SW 1271 (cell line): ENCODE measurements around the gene AFF3.

Source experiments
- DNase-seq, 2 experiments: peaks; one replicate each; lab custom pipeline; 2025; lab: John Stamatoyannopoulos, UW

The AFF3 gene

DNA sequence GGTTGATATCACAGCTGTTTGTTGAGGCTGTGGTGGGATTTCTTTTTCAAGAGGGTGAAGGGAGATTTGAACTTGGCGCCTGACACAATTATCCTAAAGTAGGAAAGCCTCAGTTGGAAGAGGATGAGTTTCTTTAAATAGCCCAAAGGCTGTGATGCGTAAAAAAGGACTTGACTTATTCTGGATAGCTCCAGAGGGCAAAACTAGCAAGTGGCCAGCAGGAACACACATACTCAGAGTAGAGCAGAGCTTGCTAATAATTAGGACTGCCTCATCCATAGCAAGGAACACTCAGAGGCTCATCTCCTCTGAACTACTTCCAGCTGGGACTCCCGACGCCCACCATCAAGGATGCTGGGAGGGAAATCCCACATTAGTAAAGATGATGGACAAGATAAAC is 74.0 kb downstream of the AFF3 start:
- no peak for DNase-seq

DNA sequence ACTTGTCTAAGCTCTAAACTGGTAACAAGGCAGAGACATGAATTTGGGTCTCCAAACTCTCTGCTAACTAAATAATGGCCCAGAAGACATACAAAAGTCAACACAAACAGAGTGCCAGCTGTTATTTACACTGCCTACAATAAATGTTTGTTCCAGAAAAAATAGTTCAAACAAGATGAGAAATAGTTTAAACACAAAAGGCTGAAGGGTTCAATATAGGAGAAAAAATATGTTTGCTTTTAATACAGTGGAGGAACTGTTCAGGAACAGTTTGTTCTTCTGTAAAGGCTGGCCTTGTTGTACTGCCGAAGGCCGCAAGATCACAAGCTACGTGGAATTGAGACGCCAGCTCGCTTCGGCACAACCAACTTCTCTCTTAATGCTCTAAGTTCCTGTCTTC is 74.6 kb downstream of the AFF3 start:
- DNase-seq, result no peak

DNA sequence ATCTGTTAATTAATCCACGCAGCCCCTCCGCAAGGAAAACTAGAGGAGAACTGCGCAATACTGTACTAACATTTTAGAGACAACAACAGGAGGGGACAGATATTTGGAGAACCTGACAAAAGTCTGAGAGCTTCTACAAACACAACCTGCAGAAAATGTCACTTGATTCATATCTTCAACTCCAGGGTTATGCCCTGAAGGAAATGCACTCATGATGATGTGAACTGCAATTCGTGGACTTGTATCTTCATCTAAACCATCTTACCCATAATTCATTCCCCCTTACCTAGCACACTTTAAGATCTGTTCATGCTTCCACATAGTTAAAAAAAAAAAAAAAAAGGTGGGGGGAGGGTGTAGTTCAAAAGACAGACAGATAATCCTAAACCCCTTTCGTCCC is 75.5 kb downstream of the AFF3 start:
- DNase-seq, result no peak

DNA sequence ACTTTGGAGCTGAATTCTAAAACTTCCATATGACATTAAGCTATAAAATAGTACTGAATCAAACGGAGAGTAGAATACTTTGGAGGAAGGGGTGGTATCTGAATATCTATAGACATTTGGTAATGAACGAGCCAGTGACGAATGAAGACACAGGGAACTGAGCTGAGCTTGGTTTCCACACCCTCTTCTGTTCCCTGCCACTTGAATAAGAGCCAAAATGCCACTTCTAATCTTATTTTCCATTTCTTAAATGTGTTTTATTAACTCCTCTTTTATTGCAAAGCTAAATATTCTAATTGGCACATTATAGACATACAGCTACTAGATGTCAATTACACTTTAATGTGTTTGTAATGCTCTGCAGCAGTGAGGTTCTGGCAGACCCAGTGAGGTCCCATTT is 76.1 kb downstream of the AFF3 start:
- no peak for DNase-seq

DNA sequence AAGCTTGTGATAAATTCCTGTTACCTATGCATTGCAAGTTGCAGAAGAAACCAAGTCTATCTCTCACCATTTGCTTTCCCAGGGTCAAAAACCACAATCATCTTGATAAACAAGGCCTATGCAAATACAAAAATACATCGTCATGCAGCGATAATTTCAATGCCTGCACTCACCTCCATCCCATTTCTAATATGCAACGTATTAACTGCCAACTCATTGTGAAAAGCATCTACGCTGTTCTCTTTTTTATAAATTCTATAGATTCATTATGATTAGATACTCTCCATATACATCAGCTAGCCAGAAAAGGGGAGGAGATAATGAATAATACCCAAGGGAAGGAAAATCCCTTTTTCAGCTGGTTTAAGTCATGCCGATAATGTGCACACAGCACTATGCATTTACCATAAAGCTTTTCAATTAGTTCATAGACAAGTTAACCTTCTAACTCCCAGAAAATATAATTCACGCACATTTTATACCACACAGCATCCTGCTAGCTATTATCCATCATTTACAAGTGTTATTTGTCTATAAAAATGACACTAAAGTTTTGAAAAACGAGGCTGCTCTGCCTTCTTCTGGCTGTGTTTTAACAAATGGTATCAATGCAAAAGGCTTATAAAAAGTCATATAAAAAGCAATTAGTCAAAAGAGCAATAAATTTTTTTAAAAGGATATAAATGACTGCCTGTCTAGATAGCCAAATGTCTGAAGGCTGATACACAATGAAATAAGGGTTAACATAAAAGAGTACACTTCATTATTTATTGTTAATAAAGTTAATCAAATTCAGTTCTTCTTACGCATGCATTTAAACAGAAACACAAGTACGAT is 77.6 kb downstream of the AFF3 start:
- DNase-seq, result no peak

DNA sequence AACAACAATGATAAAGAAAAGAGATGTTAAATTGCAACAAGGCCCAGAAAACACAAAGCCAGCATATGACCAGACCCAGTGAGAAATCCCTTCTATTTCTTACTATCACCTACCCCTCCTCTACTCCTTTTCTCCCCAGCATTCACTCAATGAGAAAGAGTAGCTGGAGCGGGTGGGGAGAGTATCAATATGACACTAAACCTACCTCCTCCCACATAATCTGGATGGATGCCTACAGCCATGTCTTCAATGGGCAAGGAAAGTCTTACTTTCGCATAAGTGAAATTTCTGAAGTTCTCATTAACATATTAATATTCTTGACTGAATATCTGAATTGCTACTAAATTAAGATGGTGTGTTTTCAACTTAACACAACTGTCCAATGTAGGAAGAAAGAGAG is 78.2 kb downstream of the AFF3 start:
- DNase-seq, result no peak

DNA sequence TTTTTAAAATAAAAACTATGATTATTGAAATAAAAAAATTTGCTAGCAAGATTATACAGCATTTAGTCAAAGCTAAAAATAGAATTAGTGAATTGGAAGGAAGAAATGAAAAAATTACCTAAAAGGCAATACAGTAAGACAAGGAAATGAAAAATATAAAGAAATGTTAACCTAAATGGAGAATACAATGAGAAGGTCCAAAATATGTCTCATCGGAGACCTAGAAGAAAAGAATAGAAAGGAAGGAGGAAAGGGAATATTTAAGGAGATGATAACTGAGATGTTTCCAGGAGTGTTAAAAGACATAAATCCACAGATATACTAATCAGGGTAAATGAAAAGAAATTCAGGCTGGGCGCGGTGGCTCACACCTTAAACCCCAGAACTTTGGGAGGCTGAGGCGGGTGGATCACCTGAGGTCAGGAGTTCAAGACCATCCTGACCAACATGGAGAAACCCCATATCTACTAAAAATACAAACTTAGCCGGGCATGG is 78.9 kb downstream of the AFF3 start:
- no peak for DNase-seq

DNA sequence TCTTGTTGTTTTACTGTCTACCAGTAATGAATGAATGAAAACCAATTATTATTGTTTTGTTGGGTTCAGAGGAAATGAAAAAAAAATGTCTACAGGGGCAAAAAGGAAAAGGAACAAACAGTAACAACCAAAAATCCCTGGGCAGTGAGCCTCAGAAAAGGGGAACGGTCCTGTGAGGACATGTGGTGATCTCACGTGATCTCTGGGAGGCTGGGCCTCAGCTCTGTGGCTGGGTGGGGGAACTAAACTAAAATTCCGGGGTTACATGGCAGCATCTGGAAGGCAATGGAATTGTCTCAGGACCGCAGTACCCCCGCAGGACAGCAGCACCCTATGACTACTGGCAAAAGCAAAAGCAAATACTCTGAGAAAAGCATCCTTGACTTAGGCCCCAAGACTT is 80.1 kb downstream of the AFF3 start:
- DNase-seq, result no peak

DNA sequence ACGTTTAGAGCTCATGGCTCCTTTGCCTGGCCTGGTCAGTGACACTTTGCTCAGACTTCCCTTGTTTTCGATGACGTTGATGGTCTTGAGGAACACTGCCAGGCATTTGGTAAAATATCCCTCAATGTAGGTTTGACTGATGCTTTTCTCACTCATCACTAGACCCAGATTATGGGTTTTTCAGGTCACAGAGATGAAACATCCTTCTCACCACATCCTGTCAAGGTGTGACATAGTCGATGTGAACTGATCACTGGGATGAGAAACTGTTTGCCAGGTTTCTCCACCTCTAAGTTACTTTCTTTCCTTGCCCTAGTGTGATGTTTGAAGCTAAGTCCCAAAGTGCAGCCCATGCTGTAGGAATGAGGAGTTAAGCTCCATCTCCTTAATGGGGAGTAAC is 81.5 kb downstream of the AFF3 start:
- no peak for DNase-seq

DNA sequence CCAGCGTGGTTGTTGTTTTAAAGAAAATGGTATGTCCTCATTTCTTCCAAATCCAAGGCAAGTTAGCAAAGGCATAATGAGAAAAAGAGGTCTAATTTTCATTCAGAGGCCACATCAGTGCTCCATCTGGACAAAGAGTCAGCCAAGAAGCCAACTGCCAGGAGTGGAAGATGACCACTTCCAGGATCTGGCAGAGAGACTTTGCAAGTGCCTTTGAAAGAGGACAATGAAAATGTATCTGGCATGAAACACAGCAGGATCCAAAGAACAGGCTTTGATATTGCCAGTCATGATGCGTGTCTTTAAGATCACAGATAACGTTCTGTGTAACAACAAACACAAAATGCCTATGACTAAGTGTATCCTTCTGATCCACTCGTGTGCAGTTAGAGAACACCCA is 82.8 kb downstream of the AFF3 start:
- no peak for DNase-seq

DNA sequence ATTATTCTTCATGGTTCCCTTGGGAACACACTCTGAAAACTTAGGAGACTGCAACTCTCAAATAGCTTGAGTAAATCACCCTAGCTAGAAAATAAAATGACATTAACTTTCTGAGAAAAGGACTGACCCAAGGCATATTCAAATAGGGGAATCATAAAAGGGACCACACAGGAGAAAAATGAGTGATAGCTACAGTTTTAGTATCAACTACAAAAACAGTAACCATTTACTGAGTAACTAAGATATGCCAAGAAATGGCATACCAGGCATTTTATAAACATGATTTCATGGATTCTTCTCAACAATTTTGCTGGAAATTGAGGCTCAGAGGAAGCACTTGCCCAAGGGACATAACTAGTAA is 84.5 kb downstream of the AFF3 start:
- DNase-seq, result no peak

DNA sequence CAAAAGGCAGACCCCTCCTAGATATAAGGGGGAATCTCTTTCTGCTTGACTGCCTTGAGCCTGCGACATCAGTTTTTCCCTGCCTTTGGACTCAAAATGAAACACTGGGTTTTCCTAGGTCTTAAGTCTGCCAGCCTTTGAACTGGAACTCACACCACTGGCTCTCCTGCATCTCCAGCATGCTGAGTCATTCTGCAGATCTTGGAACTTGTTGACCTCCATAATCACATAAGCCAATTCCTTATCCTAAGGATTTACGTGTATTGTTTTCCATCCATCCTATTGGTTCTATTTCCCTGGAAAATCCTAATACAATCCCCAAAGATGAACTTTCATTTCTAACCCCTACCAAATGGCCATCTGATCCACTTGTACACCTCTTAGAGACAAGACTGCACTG is 88.0 kb downstream of the AFF3 start:
- no peak for DNase-seq

DNA sequence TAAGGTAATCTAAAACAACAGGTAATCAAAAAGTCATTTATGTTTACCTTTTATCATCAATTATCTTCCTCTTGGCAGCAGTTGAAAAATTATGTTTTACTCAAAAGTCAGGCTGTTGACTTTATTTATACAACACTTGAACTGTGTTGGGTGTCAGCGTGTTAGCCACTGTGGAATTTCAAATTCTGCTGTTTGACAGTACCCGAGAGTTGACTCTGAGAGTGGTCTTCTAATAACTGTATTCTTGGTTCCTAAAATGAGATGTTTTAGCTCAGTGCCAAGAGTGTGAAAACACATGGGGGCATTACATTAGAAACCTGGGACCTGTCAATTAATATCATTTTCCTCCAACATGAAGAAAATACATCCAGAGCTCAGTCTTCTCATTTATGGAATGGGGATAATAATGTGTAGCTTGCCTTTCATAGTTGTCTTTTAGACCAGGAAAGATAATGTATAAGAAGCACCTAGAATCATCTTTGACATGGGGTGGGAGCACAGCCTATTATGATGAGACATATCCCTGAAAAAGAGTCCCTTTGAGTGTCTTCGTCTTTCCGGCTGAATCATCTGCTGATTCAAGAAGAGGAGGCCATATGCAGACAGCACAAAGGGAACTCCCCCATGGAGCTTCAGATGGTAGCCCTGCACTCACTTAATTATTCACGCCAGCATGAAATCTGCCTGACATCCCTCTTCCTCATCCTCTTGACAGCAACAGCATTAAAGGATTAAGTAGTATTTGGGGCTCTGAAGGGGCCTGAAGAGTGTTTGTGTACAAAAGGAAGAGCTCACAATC is 89.1 kb downstream of the AFF3 start:
- no peak for DNase-seq

DNA sequence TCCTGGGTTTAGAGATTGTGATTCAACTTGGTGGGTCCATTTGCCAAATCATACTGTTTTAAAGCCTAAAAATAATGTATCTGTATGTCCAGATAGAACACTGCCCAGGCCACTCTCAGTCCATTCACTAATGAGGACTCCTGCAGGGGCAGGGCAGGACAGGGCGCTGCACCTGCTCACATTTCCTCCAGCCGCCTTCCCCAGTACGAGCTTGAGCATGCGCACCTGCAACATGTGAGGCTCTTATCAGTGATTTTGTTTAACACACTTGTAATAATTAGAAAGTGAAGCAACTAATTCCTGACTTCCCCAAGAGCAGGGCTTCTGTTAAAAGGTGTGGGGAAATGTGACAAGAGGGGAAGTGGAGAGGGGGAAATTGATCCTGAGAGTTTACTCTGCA is 89.7 kb downstream of the AFF3 start:
- DNase-seq, result no peak

DNA sequence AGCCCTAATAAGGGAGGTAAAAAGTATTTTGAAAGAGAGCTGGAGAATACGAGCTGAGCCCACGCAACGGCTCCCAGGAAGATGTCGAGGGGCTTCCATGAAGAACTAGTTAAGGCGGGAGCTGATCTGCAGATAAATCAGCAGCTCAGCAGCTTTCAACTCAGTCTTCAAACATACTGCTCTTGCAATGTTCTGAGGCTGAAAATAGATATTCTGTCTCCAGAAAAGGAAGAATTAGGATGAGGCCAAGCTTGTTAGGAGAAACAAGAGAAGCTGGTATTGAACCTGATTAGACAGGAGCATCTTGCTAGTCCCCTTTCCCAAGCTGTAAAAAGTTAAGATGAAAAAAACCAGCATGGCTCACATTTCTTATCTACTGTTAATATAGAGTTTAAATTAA is 91.1 kb downstream of the AFF3 start:
- no peak for DNase-seq

DNA sequence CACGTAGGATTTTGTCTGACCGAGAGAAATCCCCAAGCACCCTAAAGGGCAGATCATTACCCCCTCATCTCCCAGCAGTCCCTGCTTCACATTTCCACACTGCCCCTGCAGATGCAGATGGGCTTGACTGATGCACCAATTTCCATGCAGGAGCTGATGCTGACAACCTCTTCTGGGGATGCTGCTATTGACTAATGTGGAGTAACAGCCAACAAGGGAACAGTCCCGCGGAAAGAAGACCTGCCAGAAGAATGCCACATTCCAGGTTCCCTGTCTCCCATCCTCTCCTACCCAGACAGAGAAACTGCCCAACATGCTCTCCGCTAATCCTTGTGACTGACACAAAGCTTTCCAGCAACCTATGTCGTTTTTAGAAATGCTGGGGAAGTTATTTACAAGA is 91.7 kb downstream of the AFF3 start:
- no peak for DNase-seq

DNA sequence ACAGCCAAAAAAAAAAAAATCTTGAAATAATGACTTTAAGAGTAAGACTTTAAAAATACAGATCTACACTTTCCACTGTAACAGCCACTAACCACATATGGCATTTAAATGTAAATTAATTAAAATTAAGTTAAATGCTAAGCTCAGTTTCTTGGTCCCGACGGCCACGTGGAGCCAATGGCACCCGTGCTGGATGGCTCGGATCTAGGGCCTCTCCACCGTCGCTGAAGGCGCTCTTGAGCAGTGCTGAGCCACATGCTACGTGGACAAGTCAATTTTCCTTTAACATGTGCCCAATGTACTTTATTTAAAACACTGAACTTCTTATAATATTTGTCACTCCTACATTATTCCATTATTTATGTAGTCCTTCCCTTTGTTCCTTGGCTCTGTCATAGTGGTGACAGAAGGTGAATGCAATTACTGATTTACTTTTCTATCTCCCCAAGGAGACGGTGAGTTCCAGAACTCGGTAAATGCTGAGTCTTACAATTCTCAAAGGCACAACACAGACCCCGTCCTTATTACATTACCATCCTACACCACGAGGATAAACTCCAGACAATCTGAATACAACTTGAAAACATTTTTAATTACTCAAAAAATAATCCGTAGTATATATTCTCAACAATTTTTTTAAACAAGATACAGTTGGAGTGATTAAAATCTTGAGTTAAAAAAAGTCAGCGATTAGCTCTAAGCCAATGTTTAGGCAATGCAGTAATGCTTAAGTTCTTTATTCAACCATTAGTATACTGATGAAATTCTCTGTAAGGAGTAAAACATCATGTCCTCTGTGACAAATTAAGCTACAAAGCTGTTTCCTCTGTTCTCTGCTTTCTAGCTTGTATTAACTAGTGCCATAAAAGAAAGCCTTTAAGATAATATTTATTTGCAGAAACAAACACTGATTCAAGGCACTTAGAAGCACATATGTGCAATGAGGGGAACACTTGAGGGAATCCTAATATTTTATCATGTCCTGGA is 95.1 kb downstream of the AFF3 start:
- no peak for DNase-seq

DNA sequence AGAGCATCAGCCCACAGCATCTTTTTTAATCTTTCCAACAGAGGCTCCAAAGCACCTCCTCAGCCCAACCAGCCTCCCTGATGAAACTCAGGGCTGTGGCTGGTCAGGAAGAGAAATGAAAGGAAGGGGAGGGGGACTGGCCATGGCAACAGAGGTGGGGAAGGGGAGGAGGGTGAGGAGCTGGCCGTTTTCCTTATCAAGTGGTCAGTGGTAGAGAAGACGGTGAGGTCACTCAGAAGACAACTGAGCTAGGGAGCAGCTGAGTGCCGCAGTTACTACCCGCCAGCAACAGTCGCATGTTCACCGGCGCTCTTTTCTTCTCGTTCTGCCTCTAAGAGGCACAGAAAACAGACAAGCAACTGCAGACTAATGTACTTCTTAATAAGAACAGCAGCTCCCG is 97.4 kb downstream of the AFF3 start:
- DNase-seq, result no peak

DNA sequence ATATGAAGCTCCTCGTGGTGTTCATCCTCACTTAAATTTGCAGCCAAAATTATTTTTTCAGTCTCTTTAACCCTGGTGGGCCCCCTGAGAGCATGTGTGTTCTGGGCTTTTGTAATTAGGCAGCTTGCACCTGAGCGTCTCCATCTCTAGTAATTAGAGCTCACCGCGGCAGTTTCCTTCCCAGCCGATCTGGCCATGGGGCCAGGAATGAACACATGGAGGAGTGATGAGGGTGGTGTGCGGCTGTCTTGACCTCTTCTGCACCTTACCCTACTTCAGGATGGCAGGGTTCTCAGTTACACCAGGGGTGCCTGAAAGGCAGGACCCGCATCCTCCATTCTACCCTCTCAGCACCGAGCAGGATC is 98.5 kb downstream of the AFF3 start:
- no peak for DNase-seq

DNA sequence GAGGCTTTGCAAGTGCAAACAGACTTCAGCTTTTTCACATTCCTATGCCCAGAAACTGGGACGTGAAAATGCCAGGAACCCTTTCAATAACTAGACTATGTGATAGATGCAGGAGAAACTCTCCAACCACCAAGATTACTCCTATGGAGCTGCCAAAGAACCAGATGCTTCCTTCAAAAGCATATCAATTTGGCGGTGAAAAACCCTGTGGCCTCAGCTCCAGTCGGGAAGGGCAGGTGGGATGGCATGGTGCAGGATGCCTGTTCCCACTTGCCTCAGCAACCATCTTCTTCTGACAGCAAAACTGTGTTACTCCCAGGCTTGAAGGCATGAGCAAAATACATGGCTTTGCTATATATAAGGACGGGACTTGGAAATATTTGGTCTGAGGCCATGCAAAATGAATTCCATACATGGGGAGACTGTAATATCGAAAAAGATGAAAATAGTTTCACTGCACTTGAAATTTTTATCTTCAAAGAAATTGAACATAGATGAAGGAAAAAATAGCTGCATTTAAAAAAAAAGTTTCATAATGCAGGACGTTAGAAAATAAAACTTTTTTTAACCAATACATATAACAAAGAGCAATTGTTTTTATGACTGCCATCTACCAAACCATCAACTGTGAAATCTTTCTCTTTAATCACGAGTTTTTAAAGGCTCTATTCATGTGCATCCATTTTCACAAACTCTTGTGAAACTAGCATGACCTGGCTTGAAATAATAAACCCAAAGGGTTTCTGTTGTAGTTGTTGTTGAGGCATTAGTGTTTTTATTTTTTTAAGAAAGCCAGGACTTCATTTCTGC is 99.1 kb downstream of the AFF3 start:
- no peak for DNase-seq

DNA sequence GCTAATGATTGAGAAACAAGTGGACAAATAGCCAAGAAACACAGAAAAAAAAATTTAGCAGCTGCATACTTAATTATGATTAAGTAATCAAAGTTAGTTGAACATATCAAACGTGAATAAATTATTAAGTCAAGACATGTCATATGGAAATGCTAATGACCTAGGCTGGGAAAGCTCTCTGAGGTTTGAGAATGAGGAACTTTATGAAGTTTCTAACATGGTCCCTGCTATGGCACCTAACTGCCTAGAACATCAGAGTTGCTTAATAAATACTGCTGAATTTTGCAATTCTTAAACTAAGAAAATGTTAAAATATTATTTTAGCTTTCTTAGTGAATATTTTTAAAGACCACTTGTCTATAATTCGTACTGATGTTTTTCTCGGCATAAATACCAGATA is 99.8 kb downstream of the AFF3 start:
- no peak for DNase-seq

DNA sequence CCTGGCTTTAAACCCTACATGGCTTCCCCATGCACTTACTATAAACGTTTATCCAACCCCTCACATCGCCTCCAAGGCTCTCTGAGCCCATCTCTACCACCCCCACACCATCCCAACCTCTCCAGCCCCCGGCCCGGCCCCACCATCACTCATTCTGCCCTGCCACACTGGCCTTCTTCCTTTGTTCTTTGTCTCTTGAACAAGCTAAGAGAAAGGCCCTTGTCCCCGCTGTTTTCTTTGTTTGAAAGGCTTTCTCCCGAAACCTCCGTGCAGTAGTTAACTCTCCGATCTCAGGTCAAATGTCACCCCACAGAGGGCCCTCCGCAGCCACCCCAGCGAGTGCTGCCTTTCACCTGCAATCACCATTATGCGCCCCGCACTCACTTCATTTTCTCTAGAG is 100.4 kb downstream of the AFF3 start:
- DNase-seq, result no peak
